Stimulated activated naive CD4-positive, alpha-beta T cell treated with Interleukin-2 at 50 U/mL for 16 hours (primary cell): Measurements from ENCODE around the gene ADGRB3.

Experiments used
- DNase-seq: peaks from one replicate; lab custom pipeline; 2025; lab: John Stamatoyannopoulos, UW

The ADGRB3 gene

DNA sequence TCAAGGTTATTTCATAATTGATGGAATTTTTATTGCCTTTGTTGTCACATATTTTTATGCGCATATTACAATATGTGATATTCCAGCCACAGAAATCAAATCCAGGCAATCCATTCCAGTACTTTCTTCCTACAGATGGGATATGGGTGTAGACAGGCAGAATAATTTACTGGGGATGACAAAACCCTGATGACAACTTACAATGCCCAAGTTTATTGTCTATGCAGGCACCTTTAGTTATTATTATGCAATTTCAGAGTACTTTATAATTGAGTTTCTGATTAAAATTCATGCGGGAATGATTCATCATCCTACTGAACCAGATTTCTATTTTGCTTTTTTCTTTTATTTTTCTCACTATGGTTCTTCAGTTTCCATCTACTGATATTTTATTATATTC, 803.0 kb downstream of the ADGRB3 start:
- no peak for DNase-seq
